Endodermal cell (in vitro differentiated cells): ENCODE measurements around the gene AFAP1L2. TPM values are rescaled to one million over a fixed set of nuclear protein-coding genes. Genes with fewer than 3 reads are reported as not detected.

Experiments used
- DNase-seq: peaks from one replicate; pipeline ENCODE4 v3.0.0-alpha.2; 2017
- H3K27ac ChIP-seq: 2 replicates; pipeline ENCODE4 v1.5.1; 2013; ENCODE audit warnings: mild to moderate bottlenecking, low read depth, low read length, moderate library complexity
- H3K27me3 ChIP-seq: 2 replicates; pipeline ENCODE4 v1.6.1; 2013; ENCODE audit warnings: mild to moderate bottlenecking, low read length, moderate library complexity; ENCODE audit not compliant: insufficient read depth, control insufficient read depth, poor library complexity, severe bottlenecking
- H3K36me3 ChIP-seq: 2 replicates; pipeline ENCODE4 v1.7.0; 2013; ENCODE audit warnings: mild to moderate bottlenecking, low read length, moderate library complexity; ENCODE audit not compliant: control insufficient read depth, insufficient read depth
- H3K4me1 ChIP-seq: one replicate; pipeline ENCODE4 v1.7.0; 2013; ENCODE audit warnings: low read length; ENCODE audit not compliant: control insufficient read depth, insufficient read depth
- H3K4me3 ChIP-seq: 2 replicates; pipeline ENCODE4 v1.5.1; 2013; ENCODE audit warnings: mild to moderate bottlenecking, low read length, moderate library complexity
- H3K9ac ChIP-seq: 2 replicates; pipeline ENCODE4 v1.6.1; 2013; ENCODE audit warnings: mild to moderate bottlenecking, low read length, moderate library complexity; ENCODE audit not compliant: poor library complexity, severe bottlenecking; ENCODE audit errors: extremely low read depth
- H3K9me3 ChIP-seq: 2 replicates; pipeline ENCODE4 v1.6.1; 2013; ENCODE audit warnings: mild to moderate bottlenecking, low read length, moderate library complexity; ENCODE audit not compliant: control insufficient read depth
- H3K27ac Mint-ChIP-seq: 2 replicates; pipeline ENCODE4 v1.8.0; 2020; ENCODE audit warnings: mixed read lengths
- H3K27me3 Mint-ChIP-seq: 2 replicates; pipeline ENCODE4 v1.8.0; 2021; ENCODE audit warnings: mild to moderate bottlenecking, mixed read lengths; ENCODE audit not compliant: insufficient read depth
- H3K36me3 Mint-ChIP-seq: 2 replicates; pipeline ENCODE4 v1.8.0; 2020; ENCODE audit warnings: low read depth, mixed read lengths
- H3K4me1 Mint-ChIP-seq: 2 replicates; pipeline ENCODE4 v1.8.0; 2020; ENCODE audit warnings: mixed read lengths
- H3K4me3 Mint-ChIP-seq: 2 replicates; pipeline ENCODE4 v1.8.0; 2020; ENCODE audit warnings: mild to moderate bottlenecking, moderate library complexity, mixed read lengths
- H3K9me3 Mint-ChIP-seq: 2 replicates; pipeline ENCODE4 v1.8.0; 2020; ENCODE audit warnings: mild to moderate bottlenecking, mixed read lengths
- WGBS, 2 experiments: methylation state at CpG; one replicate each; pipeline versions ENCODE4 v1.1.5 to v1.1.7; 2013; ENCODE audit warnings: missing lambda C conversion rate in 2 of 2, mixed read lengths in 1 of 2; ENCODE audit not compliant: insufficient coverage in 1 of 2, insufficient read length in 1 of 2; 5-methylcytosine and 5-hydroxymethylcytosine counted together
- total RNA-seq, 2 donors: library from RNA; stranded (reverse); fragmentation: NEBNext Ultra II Directional in 1 of 2; extraction: Animal tissue kit (Norgen Biotek cat#: 25700) in 1 of 2; gene quantifications; 2 replicates in 1 of 2; 3 replicates in 1 of 2; pipeline ENCODE4 v1.2.1, GENCODE V29; 2021
- TF ChIP-seq, protein P1 (sequence below): fragments of 200-600 bp; sonication (generic); conservative IDR thresholded peaks from 2 replicates; pipeline ENCODE4 v1.5.0; 2021; ENCODE audit warnings: antibody characterized with exemption, mild to moderate bottlenecking

Gene AFAP1L2
- total RNA-seq, 2 donors from 2014 or later: 1.5 to 2.2 TPM

GRCh38 chr10:114305521-114305925, 98.8 kb downstream of the AFAP1L2 start:
- DNase-seq: no peak
- H3K4me3 ChIP-seq: no peak overlapping the region
- WGBS, 2 experiments: 86 to 87% methylated on average over 4 to 18 of the region's 18 CpGs
- no peaks in the 10 kb centered on the region for H3K9me3 ChIP-seq
- no peak overlapping the region for H3K9ac ChIP-seq
- Mint-ChIP-seq H3K27me3 (peaks cover 9% of the 10 kb centered on the region), H3K27ac (no peak overlapping the region), H3K4me1 (peaks cover 5% of the 10 kb centered on the region), H3K9me3 (no peaks in the 10 kb centered on the region), H3K4me3 (peak overlapping the region; percentile 67), H3K36me3 (no peaks in the 10 kb centered on the region)
- H3K4me1 ChIP-seq: no peaks in the 10 kb centered on the region
- no peaks in the 10 kb centered on the region for H3K36me3 ChIP-seq
- H3K27me3 ChIP-seq: peaks cover 6% of the 10 kb centered on the region
- no peak overlapping the region for H3K27ac ChIP-seq
- TF ChIP-seq, protein P1, sequence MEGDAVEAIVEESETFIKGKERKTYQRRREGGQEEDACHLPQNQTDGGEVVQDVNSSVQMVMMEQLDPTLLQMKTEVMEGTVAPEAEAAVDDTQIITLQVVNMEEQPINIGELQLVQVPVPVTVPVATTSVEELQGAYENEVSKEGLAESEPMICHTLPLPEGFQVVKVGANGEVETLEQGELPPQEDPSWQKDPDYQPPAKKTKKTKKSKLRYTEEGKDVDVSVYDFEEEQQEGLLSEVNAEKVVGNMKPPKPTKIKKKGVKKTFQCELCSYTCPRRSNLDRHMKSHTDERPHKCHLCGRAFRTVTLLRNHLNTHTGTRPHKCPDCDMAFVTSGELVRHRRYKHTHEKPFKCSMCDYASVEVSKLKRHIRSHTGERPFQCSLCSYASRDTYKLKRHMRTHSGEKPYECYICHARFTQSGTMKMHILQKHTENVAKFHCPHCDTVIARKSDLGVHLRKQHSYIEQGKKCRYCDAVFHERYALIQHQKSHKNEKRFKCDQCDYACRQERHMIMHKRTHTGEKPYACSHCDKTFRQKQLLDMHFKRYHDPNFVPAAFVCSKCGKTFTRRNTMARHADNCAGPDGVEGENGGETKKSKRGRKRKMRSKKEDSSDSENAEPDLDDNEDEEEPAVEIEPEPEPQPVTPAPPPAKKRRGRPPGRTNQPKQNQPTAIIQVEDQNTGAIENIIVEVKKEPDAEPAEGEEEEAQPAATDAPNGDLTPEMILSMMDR: no peak

- peaks cover 5% of the 10 kb centered on the region for H3K4me1 Mint-ChIP-seq
- Histone ChIP-seq H3K9ac (no peak overlapping the region), H3K27me3 (peaks cover 6% of the 10 kb centered on the region), H3K4me3 (peak overlapping the region; percentile 79), H3K9me3 (no peaks in the 10 kb centered on the region), H3K4me1 (no peaks in the 10 kb centered on the region), H3K36me3 (no peaks in the 10 kb centered on the region), H3K27ac (no peak overlapping the region)
- H3K27me3 Mint-ChIP-seq: peaks cover 9% of the 10 kb centered on the region
- WGBS, 2 experiments: 3 to 6% methylated on average over 13 to 40 of the region's 41 CpGs
- peak overlapping the region; percentile 67 for H3K4me3 Mint-ChIP-seq
- no peaks in the 10 kb centered on the region for H3K36me3 Mint-ChIP-seq
- TF ChIP-seq, protein P1: peak; percentile 75
- H3K9me3 Mint-ChIP-seq: no peaks in the 10 kb centered on the region
- no peak overlapping the region for H3K27ac Mint-ChIP-seq
- peak; percentile 96 for DNase-seq
Observed at GRCh38 chr10:114304571-114305421, 99.5 kb downstream of the AFAP1L2 start.

DNA sequence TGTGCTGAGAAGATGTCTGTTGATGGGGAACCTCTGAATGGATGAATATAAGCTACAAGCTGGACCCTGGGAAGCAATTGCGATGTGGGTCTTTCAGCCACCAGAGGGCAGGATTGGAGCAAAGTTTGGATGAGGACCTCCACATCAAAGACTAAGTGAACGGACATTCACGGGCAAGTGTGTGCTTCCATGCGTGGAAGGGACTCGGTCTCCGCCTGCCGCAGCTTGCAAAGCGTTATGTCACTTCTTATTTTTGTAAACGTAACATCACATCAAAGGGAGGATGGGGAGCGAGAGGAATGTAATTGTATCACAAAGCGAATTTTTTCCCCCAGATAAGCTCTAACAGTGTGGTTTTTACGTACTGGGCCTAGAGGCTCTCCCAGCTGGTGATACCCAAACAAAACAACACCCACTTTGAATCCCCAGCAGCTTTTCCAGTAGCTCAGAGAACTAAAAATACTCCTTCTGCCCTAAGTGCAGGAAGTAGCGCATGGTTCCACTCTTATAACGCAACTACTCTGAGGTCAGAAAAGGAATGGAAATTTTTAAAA, 100.2 kb downstream of the AFAP1L2 start:
- Histone ChIP-seq H3K4me3 (peak overlapping the region; percentile 79), H3K36me3 (no peaks in the 10 kb centered on the region), H3K27me3 (peaks cover 6% of the 10 kb centered on the region), H3K9ac (no peak overlapping the region), H3K9me3 (no peaks in the 10 kb centered on the region), H3K27ac (no peak overlapping the region), H3K4me1 (no peaks in the 10 kb centered on the region)
- Mint-ChIP-seq H3K4me1 (peaks cover 5% of the 10 kb centered on the region), H3K27ac (no peak overlapping the region), H3K27me3 (peaks cover 9% of the 10 kb centered on the region), H3K4me3 (peak overlapping the region; percentile 67), H3K9me3 (no peaks in the 10 kb centered on the region), H3K36me3 (no peaks in the 10 kb centered on the region)
- TF ChIP-seq, protein P1: peak; percentile 82
- WGBS, 2 experiments: 13 to 15% methylated on average over 7 to 14 of the region's 14 CpGs
- DNase-seq: peak; percentile 93
